GM21786 (cell line): ENCODE results near the gene USP40.

Experiments
- ATAC-seq: cut with Tn5 transposase; IDR thresholded peaks from one replicate; pipeline ENCODE4 v1.9.1; 2021; ENCODE audit not compliant: unreplicated experiment

Gene USP40

GRCh38 chr2:233479616-233480489 lies 86.7 kb downstream of the USP40 start:
- no peak for ATAC-seq

GRCh38 chr2:233477548-233478433 lies 88.8 kb downstream of the USP40 start:
- ATAC-seq: no peak

GRCh38 chr2:233476651-233477547 lies 89.7 kb downstream of the USP40 start:
- ATAC-seq: no peak

GRCh38 chr2:233476063-233476410 lies 90.5 kb downstream of the USP40 start:
- ATAC-seq: no peak

GRCh38 chr2:233474308-233475160 lies 92.0 kb downstream of the USP40 start:
- no peak for ATAC-seq

- ATAC-seq: no peak
These were observed 92.7 kb downstream of the USP40 start for GRCh38 chr2:233473878-233474277.

GRCh38 chr2:233473386-233473791 lies 93.2 kb downstream of the USP40 start:
- no peak for ATAC-seq

GRCh38 chr2:233471291-233472035 lies 95.1 kb downstream of the USP40 start:
- no peak for ATAC-seq

GRCh38 chr2:233470839-233471238 lies 95.7 kb downstream of the USP40 start:
- ATAC-seq: no peak

- no peak for ATAC-seq
These were observed 96.4 kb downstream of the USP40 start for GRCh38 chr2:233470011-233470687.

- no peak for ATAC-seq
These were observed 97.1 kb downstream of the USP40 start for GRCh38 chr2:233469261-233470010.

- no peak for ATAC-seq
These were observed 97.9 kb downstream of the USP40 start for GRCh38 chr2:233468741-233469110.

- ATAC-seq: no peak
These were observed 98.4 kb downstream of the USP40 start for GRCh38 chr2:233468047-233468740.

GRCh38 chr2:233466991-233467603 lies 99.5 kb downstream of the USP40 start:
- ATAC-seq: no peak

- no peak for ATAC-seq
These were observed 101.9 kb downstream of the USP40 start for GRCh38 chr2:233464531-233465240.

- ATAC-seq: no peak
These were observed 102.5 kb downstream of the USP40 start for GRCh38 chr2:233464056-233464455.
